Immature natural killer cell (primary cell): ENCODE data around the gene RRP9. TPM values are rescaled to one million over a fixed set of nuclear protein-coding genes. Genes with fewer than 3 reads are reported as not detected.
A peak's percentile ranks its signal among the peaks of the same experiment; 100 is the strongest.
"Not testable (repeated sequence)": the region's sequence is repeated elsewhere in the genome, so short reads cannot be mapped to it uniquely, and the experiment has no call there.

Experiments
- DNase-seq, 3 donors: peaks; one replicate each; pipeline ENCODE4 v3.0.0; 2022; ENCODE audit warnings: mixed read lengths in 1 of 3
- H3K27ac Mint-ChIP-seq, 6 donors: one replicate each; pipeline ENCODE4 v1.8.0; 2020; ENCODE audit warnings: mixed read lengths in 6 of 6, mild to moderate bottlenecking in 5 of 6, inconsistent platforms in 4 of 6, moderate library complexity in 3 of 6
- H3K27me3 Mint-ChIP-seq, 3 donors: one replicate each; pipeline ENCODE4 v1.8.0; 2020 to 2021; ENCODE audit warnings: low read depth in 3 of 3, mild to moderate bottlenecking in 3 of 3, mixed read lengths in 3 of 3, moderate library complexity in 3 of 3, inconsistent platforms in 1 of 3
- H3K36me3 Mint-ChIP-seq, 3 donors: one replicate each; pipeline ENCODE4 v1.8.0; 2020; ENCODE audit warnings: mixed read lengths in 3 of 3, inconsistent platforms in 2 of 3, mild to moderate bottlenecking in 2 of 3
- H3K4me1 Mint-ChIP-seq, 2 donors: one replicate each; pipeline ENCODE4 v1.8.0; 2020; ENCODE audit warnings: inconsistent platforms in 2 of 2, mild to moderate bottlenecking in 2 of 2, mixed read lengths in 2 of 2, moderate library complexity in 1 of 2
- H3K4me3 Mint-ChIP-seq, 5 donors: one replicate each; pipeline ENCODE4 v1.8.0; 2020; ENCODE audit warnings: mild to moderate bottlenecking in 5 of 5, mixed read lengths in 5 of 5, inconsistent platforms in 3 of 5, moderate library complexity in 3 of 5
- H3K9me3 Mint-ChIP-seq, 6 donors: one replicate each; pipeline ENCODE4 v1.8.0; 2020; ENCODE audit warnings: mild to moderate bottlenecking in 6 of 6, mixed read lengths in 6 of 6, inconsistent platforms in 4 of 6, moderate library complexity in 3 of 6
- polyA plus RNA-seq, 3 donors: library from polyadenylated mRNA; unstranded; fragments of 300-500 nt; fragmentation: Illumina TruSeq; gene quantifications; one replicate each; pipeline ENCODE4 v1.2.3, GENCODE V29; 2021

Gene RRP9
- polyA plus RNA-seq, 3 donors from 2014 or later: 15.5 to 22.5 (median 21.2) TPM

DNA sequence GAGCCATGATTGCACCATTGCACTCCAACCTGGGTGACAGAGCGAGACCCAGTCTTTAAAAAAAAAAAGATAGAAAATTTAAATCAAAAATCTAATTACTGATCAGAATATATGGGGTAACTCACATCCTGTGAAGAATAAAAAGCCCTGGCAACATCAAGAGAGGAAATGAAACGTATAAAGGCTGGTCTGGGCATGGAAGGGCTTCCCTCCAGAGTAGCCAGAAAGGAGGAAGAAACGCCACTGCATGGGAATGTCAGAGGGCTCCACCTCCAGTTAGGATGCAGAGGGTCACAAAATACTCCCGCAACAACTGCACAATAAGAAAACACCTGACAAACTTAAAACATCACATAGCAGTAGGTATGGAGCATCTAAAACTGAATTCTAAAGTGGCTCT is 33.7 kb downstream of the RRP9 start:
- peaks cover 0 to 6% (median 3%) of the 10 kb centered on the region in 6 donors for H3K9me3 Mint-ChIP-seq
- no peak overlapping the region for H3K27ac Mint-ChIP-seq
- peaks cover 0 to 4% (median 0%) of the 10 kb centered on the region in 3 donors for H3K36me3 Mint-ChIP-seq
- H3K27me3 Mint-ChIP-seq: peaks cover 2 to 12% (median 10%) of the 10 kb centered on the region in 3 donors
- H3K4me3 Mint-ChIP-seq: no peak overlapping the region
- no peaks in the 10 kb centered on the region for H3K4me1 Mint-ChIP-seq
- no peak for DNase-seq

DNA sequence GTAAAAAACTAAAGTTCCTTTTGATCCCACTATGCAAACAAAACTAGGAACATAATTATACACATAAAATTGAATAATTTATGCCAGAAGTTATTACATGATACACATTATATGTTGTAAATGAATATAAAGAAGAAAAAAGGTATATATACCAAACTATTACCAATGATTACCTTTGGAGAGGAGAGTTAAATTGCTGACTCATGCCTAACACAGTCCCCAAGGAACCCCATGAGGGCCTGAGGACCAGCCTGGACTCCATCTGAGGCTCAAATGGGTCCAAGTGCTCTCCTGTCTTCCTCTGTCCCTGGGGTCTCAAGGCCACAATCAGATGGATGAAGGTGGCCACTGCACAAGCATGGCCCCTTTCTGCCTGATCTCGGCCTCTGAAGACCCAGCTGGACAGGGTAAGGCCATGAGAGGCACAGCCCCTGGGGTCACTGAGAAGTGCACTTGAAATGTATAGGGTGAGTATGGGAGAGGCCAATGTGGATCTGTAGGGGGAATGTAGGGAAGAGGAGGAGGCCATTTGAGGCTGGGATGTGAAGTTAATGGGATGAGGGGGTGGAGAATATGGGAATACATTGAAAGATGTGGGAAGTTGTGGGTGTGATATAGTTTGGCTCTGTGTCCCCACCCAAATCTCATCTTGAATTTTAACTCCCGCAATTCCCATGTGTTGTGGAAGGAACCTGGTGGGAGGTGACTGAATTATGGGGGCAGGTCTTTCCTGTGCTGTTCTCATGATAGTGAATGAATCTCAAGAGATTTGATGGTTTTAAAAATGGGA is 37.5 kb downstream of the RRP9 start:
- Mint-ChIP-seq H3K9me3 (peaks cover 0 to 4% (median 2%) of the 10 kb centered on the region in 6 donors), H3K4me3 (no peak overlapping the region), H3K27me3 (peaks cover 5 to 13% (median 12%) of the 10 kb centered on the region in 3 donors), H3K27ac (peak overlapping the region in 1 of 6 donors; percentile 24), H3K36me3 (peaks cover 0 to 4% (median 0%) of the 10 kb centered on the region in 3 donors), H3K4me1 (no peaks in the 10 kb centered on the region)
- no peak for DNase-seq

DNA sequence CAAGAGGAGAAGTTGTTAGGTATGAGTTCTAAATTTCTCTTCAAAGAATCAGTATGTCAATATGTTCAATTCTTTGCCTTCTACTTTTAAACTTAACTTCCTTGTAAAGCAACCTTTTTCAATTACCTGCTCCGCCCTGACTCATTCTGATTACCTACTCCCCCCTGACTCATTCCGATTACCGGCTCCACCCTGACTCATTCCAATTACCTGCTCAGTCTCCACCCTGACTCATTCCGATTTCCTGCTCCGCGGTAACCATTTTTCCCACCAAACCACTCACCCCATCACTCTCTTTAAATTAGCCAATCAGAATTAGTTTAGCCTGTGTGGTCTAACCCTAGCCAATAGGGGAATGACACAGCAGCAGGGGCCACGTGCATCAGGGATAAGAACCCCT is 39.3 kb downstream of the RRP9 start:
- H3K27me3 Mint-ChIP-seq: peaks cover 3 to 12% (median 11%) of the 10 kb centered on the region in 3 donors
- not testable (repeated sequence) for H3K27ac Mint-ChIP-seq, H3K4me3 Mint-ChIP-seq, H3K36me3 Mint-ChIP-seq, DNase-seq, H3K4me1 Mint-ChIP-seq, H3K9me3 Mint-ChIP-seq

DNA sequence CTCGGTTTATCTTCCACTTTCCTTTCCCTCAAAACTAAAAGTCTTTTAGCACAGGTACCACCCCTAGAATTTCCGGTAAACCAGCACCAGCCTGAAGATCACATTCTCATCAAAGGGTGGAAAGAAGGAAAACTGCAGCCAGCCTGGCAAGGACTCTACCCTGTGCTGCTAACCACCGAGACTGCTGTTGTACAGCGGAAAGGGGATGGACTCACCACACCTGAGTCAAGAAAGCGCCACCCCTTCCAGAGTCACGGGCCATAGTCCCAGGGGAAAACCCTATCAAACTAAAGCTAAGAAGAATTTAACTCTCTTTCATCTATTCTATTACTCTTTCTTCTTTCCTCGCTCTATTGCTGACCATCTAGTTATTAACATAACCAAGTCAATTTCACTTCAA is 41.7 kb downstream of the RRP9 start:
- H3K9me3 Mint-ChIP-seq, H3K27ac Mint-ChIP-seq, H3K4me1 Mint-ChIP-seq, DNase-seq, H3K36me3 Mint-ChIP-seq, H3K4me3 Mint-ChIP-seq: not testable (repeated sequence)
- peaks cover 3 to 12% (median 10%) of the 10 kb centered on the region in 3 donors for H3K27me3 Mint-ChIP-seq

DNA sequence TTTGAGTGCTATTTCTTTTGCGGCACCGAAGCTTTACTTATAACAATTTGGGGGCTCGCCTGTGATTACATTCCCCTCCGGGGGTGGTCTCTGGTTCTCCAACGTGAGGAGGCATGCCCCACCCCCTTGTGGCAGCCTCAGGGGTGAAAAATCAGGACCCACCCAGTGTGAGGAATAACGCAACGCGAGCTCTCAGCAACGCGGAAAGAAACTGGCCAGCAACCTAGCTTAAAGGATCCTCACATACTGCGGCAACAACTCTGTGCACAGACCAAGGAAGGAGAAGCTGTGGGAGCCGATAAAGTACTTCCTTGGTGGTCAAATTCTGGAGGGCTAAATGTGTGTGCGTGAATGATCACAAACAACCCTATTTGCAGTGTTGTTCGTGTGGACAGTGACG is 44.3 kb downstream of the RRP9 start:
- DNase-seq: no peak
- Mint-ChIP-seq H3K4me3 (no peak overlapping the region), H3K27me3 (peaks cover 3 to 11% (median 11%) of the 10 kb centered on the region in 3 donors), H3K36me3 (no peaks in the 10 kb centered on the region), H3K27ac (no peak overlapping the region), H3K9me3 (no peaks in the 10 kb centered on the region), H3K4me1 (no peaks in the 10 kb centered on the region)

- no peak for DNase-seq
- Mint-ChIP-seq H3K27ac (peak overlapping the region in 1 of 6 donors; percentile 4), H3K4me1 (peaks cover under 1 to 3% of the 10 kb centered on the region in 2 donors), H3K4me3 (no peak overlapping the region), H3K9me3 (no peaks in the 10 kb centered on the region), H3K27me3 (peaks cover 3 to 11% (median 10%) of the 10 kb centered on the region in 3 donors), H3K36me3 (no peaks in the 10 kb centered on the region)
Observed at GRCh38 chr3:51896607-51897305, 44.9 kb downstream of the RRP9 start.

DNA sequence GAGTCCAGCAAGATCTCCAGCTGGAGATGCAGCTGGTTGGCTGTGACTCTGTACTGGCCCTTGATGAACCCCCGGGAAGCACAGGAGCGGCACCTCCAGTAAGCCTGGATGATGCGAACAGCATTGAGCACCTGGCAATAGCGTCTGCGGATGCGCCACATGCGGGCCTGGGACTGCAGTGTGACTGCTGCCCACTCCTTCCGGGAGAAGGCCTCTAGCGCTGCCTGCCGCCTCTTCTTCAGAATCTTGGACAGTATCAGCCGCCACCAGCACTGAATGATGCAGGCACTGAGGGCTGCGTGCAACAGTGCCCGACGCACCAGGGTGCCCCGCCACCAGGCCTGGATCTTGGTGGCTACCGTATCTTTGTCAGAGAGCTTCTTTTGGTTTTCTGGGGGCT is 46.8 kb downstream of the RRP9 start:
- Mint-ChIP-seq H3K27me3 (peaks cover 2 to 12% (median 10%) of the 10 kb centered on the region in 3 donors), H3K4me3 (no peak overlapping the region), H3K36me3 (no peaks in the 10 kb centered on the region), H3K9me3 (no peaks in the 10 kb centered on the region), H3K4me1 (peaks cover 2 to 9% of the 10 kb centered on the region in 2 donors), H3K27ac (no peak overlapping the region)
- DNase-seq: no peak

DNA sequence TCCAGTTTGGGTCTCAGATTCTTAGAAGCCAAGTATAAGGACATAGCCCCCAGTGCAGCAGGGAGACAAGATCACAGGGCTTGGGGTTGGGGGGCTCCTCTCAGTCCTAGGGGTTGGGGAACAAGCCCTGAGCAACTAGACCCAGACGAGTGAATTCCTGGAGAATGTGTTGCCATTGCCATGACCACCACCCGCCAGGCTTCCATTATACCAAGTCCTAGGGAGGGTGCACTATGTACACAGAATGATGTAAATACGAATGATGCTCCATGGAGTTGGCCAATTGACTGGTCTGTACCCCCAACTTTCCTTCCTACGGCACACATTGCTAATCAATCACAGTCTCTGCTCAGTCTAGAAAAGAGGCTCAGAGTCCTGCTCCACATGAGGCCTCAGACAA is 47.3 kb downstream of the RRP9 start:
- H3K4me1 Mint-ChIP-seq: peaks cover 2 to 9% of the 10 kb centered on the region in 2 donors
- DNase-seq: no peak
- H3K36me3 Mint-ChIP-seq: no peaks in the 10 kb centered on the region
- H3K4me3 Mint-ChIP-seq: no peak overlapping the region
- H3K27me3 Mint-ChIP-seq: peaks cover 2 to 12% (median 10%) of the 10 kb centered on the region in 3 donors
- H3K27ac Mint-ChIP-seq: no peak overlapping the region
- H3K9me3 Mint-ChIP-seq: no peaks in the 10 kb centered on the region

- DNase-seq: no peak
- Mint-ChIP-seq H3K36me3 (no peaks in the 10 kb centered on the region), H3K27me3 (peaks cover 4 to 10% (median 7%) of the 10 kb centered on the region in 3 donors), H3K9me3 (no peaks in the 10 kb centered on the region), H3K27ac (no peak overlapping the region), H3K4me3 (no peak overlapping the region), H3K4me1 (peaks cover 2 to 9% of the 10 kb centered on the region in 2 donors)
Observed at GRCh38 chr3:51891242-51892039, 50.3 kb downstream of the RRP9 start.

DNA sequence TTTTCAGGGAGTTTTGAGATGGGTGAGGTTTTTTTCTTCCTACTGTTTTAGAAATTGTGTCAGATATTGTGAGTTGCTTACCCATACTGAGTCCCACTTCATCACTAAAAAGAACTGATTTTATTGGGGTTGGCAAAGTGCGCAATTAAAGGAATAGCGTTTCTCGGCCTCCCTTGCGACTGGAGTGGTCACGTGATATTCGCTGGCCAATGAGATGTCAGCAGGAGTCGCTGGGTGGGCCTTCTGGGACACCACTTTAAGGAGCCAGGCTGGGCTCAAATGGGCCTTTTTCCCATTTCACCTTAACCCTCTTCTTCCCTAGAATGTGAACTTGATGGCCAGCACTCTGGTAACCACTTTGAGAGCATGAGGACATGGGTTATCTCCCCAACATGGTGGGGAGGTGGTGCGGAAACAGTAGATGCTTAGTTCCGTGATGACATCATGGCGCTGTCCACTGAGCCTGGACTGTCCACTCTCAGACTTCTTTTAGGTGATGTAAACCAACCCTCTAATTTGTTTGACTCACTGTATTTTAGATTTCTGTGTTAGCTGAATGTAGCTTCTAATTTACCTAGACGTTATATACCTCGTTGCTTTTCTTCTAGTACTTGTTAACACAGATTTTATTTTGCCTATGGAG is 53.1 kb downstream of the RRP9 start:
- Mint-ChIP-seq H3K9me3 (no peaks in the 10 kb centered on the region), H3K27me3 (peaks cover 3 to 13% (median 4%) of the 10 kb centered on the region in 3 donors), H3K36me3 (no peaks in the 10 kb centered on the region)

DNA sequence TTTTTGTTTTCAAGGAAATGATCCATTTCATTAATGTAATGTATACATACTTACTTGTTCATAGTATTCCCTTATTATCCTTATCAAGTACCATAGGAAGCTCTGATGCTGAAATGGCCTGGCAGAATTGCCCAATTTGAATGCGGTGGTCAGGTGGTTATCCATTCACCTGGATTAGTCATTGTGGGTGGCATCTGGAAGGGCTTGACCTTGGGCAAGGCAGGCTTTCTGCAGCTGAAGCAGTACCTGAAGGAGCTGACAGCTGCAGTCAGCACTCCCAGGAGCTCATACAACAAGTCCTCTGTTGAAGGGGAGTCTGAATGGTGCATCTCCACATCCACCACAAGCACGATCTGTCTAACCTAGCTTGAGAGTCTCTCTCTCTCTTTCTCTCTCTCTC is 54.1 kb downstream of the RRP9 start:
- Mint-ChIP-seq H3K27ac (no peak overlapping the region), H3K36me3 (no peaks in the 10 kb centered on the region), H3K4me3 (no peak overlapping the region), H3K27me3 (peaks cover 0 to 10% (median 4%) of the 10 kb centered on the region in 3 donors), H3K9me3 (no peaks in the 10 kb centered on the region), H3K4me1 (peaks cover 2 to 9% of the 10 kb centered on the region in 2 donors)
- DNase-seq: no peak

More for the DNA sequence above, 53.1 kb downstream of the RRP9 start:
- H3K27ac Mint-ChIP-seq: no peak overlapping the region
- no peak overlapping the region for H3K4me3 Mint-ChIP-seq
- no peak for DNase-seq
- H3K4me1 Mint-ChIP-seq: peaks cover 2 to 9% of the 10 kb centered on the region in 2 donors

DNA sequence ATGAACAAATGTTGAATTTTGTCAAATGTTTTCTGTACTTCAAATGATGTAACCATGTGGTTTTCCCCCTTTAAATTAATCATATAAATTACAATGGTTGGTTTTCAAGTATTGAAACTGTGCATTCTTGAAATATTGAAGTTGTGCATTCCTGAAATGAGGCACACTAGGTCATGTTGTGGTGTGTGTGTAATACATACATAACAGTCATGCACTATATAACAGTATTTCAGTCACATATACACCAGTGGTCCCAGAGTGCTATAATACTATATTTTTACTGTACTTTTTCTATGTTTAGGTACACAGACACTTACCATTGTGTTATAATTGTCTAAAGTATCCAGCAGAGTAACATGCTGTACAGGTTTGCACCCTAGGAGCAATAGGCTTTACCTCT is 55.3 kb downstream of the RRP9 start:
- Mint-ChIP-seq H3K9me3 (no peaks in the 10 kb centered on the region), H3K4me3 (no peak overlapping the region), H3K36me3 (no peaks in the 10 kb centered on the region), H3K27ac (no peak overlapping the region), H3K4me1 (peaks cover 0 to 3% of the 10 kb centered on the region in 2 donors), H3K27me3 (peaks cover 0 to 11% (median 9%) of the 10 kb centered on the region in 3 donors)
- no peak for DNase-seq
